Activated CD4-positive, alpha-beta T cell treated with anti-CD3 and anti-CD28 coated beads for 36 hours (primary cell): ENCODE results near the gene MROH2A. TPM values are rescaled to one million over a fixed set of nuclear protein-coding genes. Genes with fewer than 3 reads are reported as not detected.
A peak's percentile ranks its signal among the peaks of the same experiment; 100 is the strongest.

Experiments used
- ATAC-seq: fragments of 200-7000 bp; cut with Tn5 transposase; one replicate; pipeline ENCODE4 v1.10.0; 2021; ENCODE audit warnings: mild to moderate bottlenecking, moderate library complexity
- CTCF ChIA-PET: fragments of 350-600 bp; sonication (Branson Sonifier 250); formaldehyde crosslinking; loops from one replicate; lab custom pipeline; 2021; ENCODE audit warnings: antibody characterized with exemption; lab: Charles Lee
- POLR2A ChIA-PET: fragments of 350-600 bp; sonication (Branson Sonifier 250); formaldehyde crosslinking; loops from one replicate; lab custom pipeline; 2021; ENCODE audit warnings: antibody characterized with exemption, inconsistent platforms; lab: Charles Lee
- DNase-seq: peaks from one replicate; pipeline ENCODE4 v3.0.0-alpha.2; 2020
- H3K27ac Mint-ChIP-seq: one replicate; pipeline ENCODE4 v1.8.0; 2021; ENCODE audit warnings: mixed read lengths
- H3K27me3 Mint-ChIP-seq: one replicate; pipeline ENCODE4 v1.8.0; 2021; ENCODE audit warnings: mixed read lengths
- H3K36me3 Mint-ChIP-seq: one replicate; pipeline ENCODE4 v1.8.0; 2021; ENCODE audit warnings: low read depth, mixed read lengths
- H3K4me1 Mint-ChIP-seq: one replicate; pipeline ENCODE4 v1.8.0; 2021; ENCODE audit warnings: mixed read lengths
- H3K4me3 Mint-ChIP-seq: one replicate; pipeline ENCODE4 v1.8.0; 2021; ENCODE audit warnings: mild to moderate bottlenecking, moderate library complexity, mixed read lengths
- H3K9me3 Mint-ChIP-seq: one replicate; pipeline ENCODE4 v1.8.0; 2021; ENCODE audit warnings: low read depth, mixed read lengths
- intact Hi-C, 2 experiments: fragments of 100-400 bp; cut with DNase I in 1 of 2; cut with micrococcal nuclease in 1 of 2; formaldehyde crosslinking; loops; one replicate each; pipeline versions ENCODE4 v1.14.2 to v1.15.1; 2022 to 2024; cut with DNase I, micrococcal nuclease
- total RNA-seq, 2 experiments: library from RNA; stranded (reverse); gene quantifications; one replicate each; pipeline ENCODE4 v1.2.3, GENCODE V29; 2021

MROH2A gene
- total RNA-seq, 2 experiments from 2014 or later: not detected

- ChIA-PET POLR2A (no interaction called here), CTCF (no interaction called here)
- Mint-ChIP-seq H3K27ac (no peak overlapping the region), H3K9me3 (no peaks in the 10 kb centered on the region), H3K4me1 (no peaks in the 10 kb centered on the region), H3K27me3 (no peaks in the 10 kb centered on the region), H3K4me3 (no peak overlapping the region), H3K36me3 (no peaks in the 10 kb centered on the region)
- intact Hi-C loops: no loop called here
- ATAC-seq (no peak), DNase-seq (no peak)
These were observed 16.1 kb downstream of the MROH2A start for GRCh38 chr2:233794128-233794658.

- intact Hi-C loops: no loop called here
- POLR2A ChIA-PET: no interaction called here
- no peak for ATAC-seq
These were observed 17.6 kb downstream of the MROH2A start for GRCh38 chr2:233795735-233796171.

GRCh38 chr2:233796254-233796653 lies 18.1 kb downstream of the MROH2A start:
- intact Hi-C loops: no loop called here
- Mint-ChIP-seq H3K9me3 (no peaks in the 10 kb centered on the region), H3K27me3 (peaks cover 4% of the 10 kb centered on the region), H3K36me3 (no peaks in the 10 kb centered on the region), H3K27ac (no peak overlapping the region), H3K4me3 (no peak overlapping the region), H3K4me1 (peaks cover 2% of the 10 kb centered on the region)
- ATAC-seq (no peak), DNase-seq (no peak)
- POLR2A ChIA-PET: no interaction called here
- CTCF ChIA-PET: no interaction called here

More at GRCh38 chr2:233795735-233796171, 17.6 kb downstream of the MROH2A start:
- no peak overlapping the region for H3K4me3 Mint-ChIP-seq
- peaks cover 4% of the 10 kb centered on the region for H3K27me3 Mint-ChIP-seq
- CTCF ChIA-PET: no interaction called here
- no peaks in the 10 kb centered on the region for H3K9me3 Mint-ChIP-seq
- no peaks in the 10 kb centered on the region for H3K4me1 Mint-ChIP-seq
- no peak overlapping the region for H3K27ac Mint-ChIP-seq
- no peak for DNase-seq
- no peaks in the 10 kb centered on the region for H3K36me3 Mint-ChIP-seq

GRCh38 chr2:233798335-233799086 lies 20.4 kb downstream of the MROH2A start:
- Mint-ChIP-seq H3K4me3 (no peak overlapping the region), H3K36me3 (no peaks in the 10 kb centered on the region), H3K27ac (no peak overlapping the region), H3K9me3 (no peaks in the 10 kb centered on the region), H3K27me3 (peaks cover 4% of the 10 kb centered on the region), H3K4me1 (peaks cover 2% of the 10 kb centered on the region)
- DNase-seq: no peak
- ChIA-PET POLR2A (no interaction called here), CTCF (no interaction called here)
- intact Hi-C loops: no loop called here
- no peak for ATAC-seq

- intact Hi-C loops: no loop called here
- CTCF ChIA-PET: interaction anchor here (0.8 kb wide), 1 partner anchor 88 kb away, joined by 3 read pairs; no protein-coding TSS in a partner anchor
- no peak for ATAC-seq
- H3K4me3 Mint-ChIP-seq: no peak overlapping the region
- DNase-seq: no peak
- H3K36me3 Mint-ChIP-seq: no peaks in the 10 kb centered on the region
- POLR2A ChIA-PET: no interaction called here
- H3K4me1 Mint-ChIP-seq: peaks cover 2% of the 10 kb centered on the region
- no peak overlapping the region for H3K27ac Mint-ChIP-seq
- H3K27me3 Mint-ChIP-seq: peaks cover 5% of the 10 kb centered on the region
- H3K9me3 Mint-ChIP-seq: no peaks in the 10 kb centered on the region
These were observed 21.0 kb downstream of the MROH2A start for GRCh38 chr2:233799087-233799665.

- ChIA-PET CTCF (interaction anchor here (0.8 kb wide), 1 partner anchor 88 kb away, joined by 3 read pairs; no protein-coding TSS in a partner anchor), POLR2A (no interaction called here)
- H3K36me3 Mint-ChIP-seq: no peaks in the 10 kb centered on the region
- ATAC-seq (no peak), DNase-seq (no peak)
- H3K4me3 Mint-ChIP-seq: no peak overlapping the region
- peaks cover 2% of the 10 kb centered on the region for H3K4me1 Mint-ChIP-seq
- no peak overlapping the region for H3K27ac Mint-ChIP-seq
- H3K27me3 Mint-ChIP-seq: peaks cover 9% of the 10 kb centered on the region
- intact Hi-C loops: no loop called here
- H3K9me3 Mint-ChIP-seq: no peaks in the 10 kb centered on the region
These were observed 21.6 kb downstream of the MROH2A start for GRCh38 chr2:233799716-233800115.

GRCh38 chr2:233800208-233800607 lies 22.1 kb downstream of the MROH2A start:
- H3K27ac Mint-ChIP-seq: no peak overlapping the region
- CTCF ChIA-PET: interaction anchor here (0.8 kb wide), 1 partner anchor 89 kb away, joined by 3 read pairs; no protein-coding TSS in a partner anchor
- ATAC-seq (no peak), DNase-seq (no peak)
- H3K9me3 Mint-ChIP-seq: no peaks in the 10 kb centered on the region
- H3K4me1 Mint-ChIP-seq: peaks cover 2% of the 10 kb centered on the region
- H3K4me3 Mint-ChIP-seq: no peak overlapping the region
- intact Hi-C loops: no loop called here
- no peaks in the 10 kb centered on the region for H3K36me3 Mint-ChIP-seq
- POLR2A ChIA-PET: no interaction called here
- H3K27me3 Mint-ChIP-seq: peaks cover 9% of the 10 kb centered on the region

- peak; percentile 43 for DNase-seq
- Mint-ChIP-seq H3K4me3 (no peak overlapping the region), H3K4me1 (peaks cover 2% of the 10 kb centered on the region), H3K36me3 (no peaks in the 10 kb centered on the region), H3K9me3 (no peaks in the 10 kb centered on the region), H3K27ac (no peak overlapping the region), H3K27me3 (peaks cover 9% of the 10 kb centered on the region)
- CTCF ChIA-PET: no interaction called here
- peak; percentile 63 for ATAC-seq
- POLR2A ChIA-PET: no interaction called here
- intact Hi-C loops: no loop called here
These were observed 23.4 kb downstream of the MROH2A start for GRCh38 chr2:233801357-233802131.

- CTCF ChIA-PET: no interaction called here
- ATAC-seq: no peak
- intact Hi-C loops: no loop called here
- POLR2A ChIA-PET: no interaction called here
- Mint-ChIP-seq H3K27me3 (peaks cover 9% of the 10 kb centered on the region), H3K4me3 (no peak overlapping the region), H3K9me3 (no peaks in the 10 kb centered on the region), H3K27ac (no peak overlapping the region), H3K4me1 (peaks cover 2% of the 10 kb centered on the region), H3K36me3 (no peaks in the 10 kb centered on the region)
- DNase-seq: no peak
These were observed 24.1 kb downstream of the MROH2A start for GRCh38 chr2:233802132-233802815.

GRCh38 chr2:233803292-233803911 lies 25.3 kb downstream of the MROH2A start:
- intact Hi-C loops: no loop called here
- ChIA-PET POLR2A (no interaction called here), CTCF (no interaction called here)
- DNase-seq (no peak), ATAC-seq (no peak)
- peaks cover 2% of the 10 kb centered on the region for H3K4me1 Mint-ChIP-seq
- no peaks in the 10 kb centered on the region for H3K36me3 Mint-ChIP-seq
- H3K4me3 Mint-ChIP-seq: no peak overlapping the region
- no peaks in the 10 kb centered on the region for H3K9me3 Mint-ChIP-seq
- no peak overlapping the region for H3K27ac Mint-ChIP-seq
- H3K27me3 Mint-ChIP-seq: peaks cover 9% of the 10 kb centered on the region

GRCh38 chr2:233803994-233804393 lies 25.9 kb downstream of the MROH2A start:
- CTCF ChIA-PET: no interaction called here
- peaks cover 9% of the 10 kb centered on the region for H3K27me3 Mint-ChIP-seq
- no peak overlapping the region for H3K4me3 Mint-ChIP-seq
- DNase-seq (no peak), ATAC-seq (no peak)
- intact Hi-C loops: no loop called here
- no peaks in the 10 kb centered on the region for H3K36me3 Mint-ChIP-seq
- POLR2A ChIA-PET: no interaction called here
- peaks cover 2% of the 10 kb centered on the region for H3K4me1 Mint-ChIP-seq
- no peak overlapping the region for H3K27ac Mint-ChIP-seq
- no peaks in the 10 kb centered on the region for H3K9me3 Mint-ChIP-seq
